Suppressor macrophage treated with lipopolysaccharide for 1 hour (primary cell): ENCODE measurements around the gene IFNW1.
"Not testable (repeated sequence)": the region's sequence is repeated elsewhere in the genome, so short reads cannot be mapped to it uniquely, and the experiment has no call there.

Source experiments
- DNase-seq, 3 donors: peaks; one replicate each; pipeline ENCODE4 v3.0.0-alpha.2; 2020 to 2022

The IFNW1 gene

GRCh38 chr9:21141427-21141882, at the start of gene IFNW1:
TSS of gene IFNW1 (minus strand) at chr9:21141832. CDS start at chr9:21141570, 262 bp downstream.
- DNase-seq, result no peak

DNA sequence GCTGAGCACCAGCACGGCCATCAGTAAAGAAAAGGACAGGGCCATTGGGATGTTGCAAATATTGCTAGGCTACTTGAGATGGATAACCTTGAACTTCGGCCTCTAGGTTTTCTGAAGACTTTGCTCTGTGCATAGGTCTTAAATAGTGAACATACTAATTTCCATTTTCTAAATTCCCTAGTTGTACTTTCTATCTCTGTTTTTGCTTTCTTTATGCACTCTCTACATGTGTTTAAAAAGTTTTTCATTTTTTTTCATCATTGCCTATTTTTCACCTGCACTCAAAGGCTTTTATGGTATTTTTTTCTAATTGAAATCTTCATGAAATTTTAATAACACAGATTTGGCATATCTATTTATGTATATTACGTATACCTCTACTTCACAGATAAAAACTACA, 45.9 kb upstream of the IFNW1 start, which contains the start of gene IFNA4:
Gene IFNA4, minus strand, starts transcription at position 101 of the 400 bp plus-strand sequence. Its CDS starts 56 bp downstream, at position 45.
- DNase-seq, result not testable (repeated sequence)

DNA sequence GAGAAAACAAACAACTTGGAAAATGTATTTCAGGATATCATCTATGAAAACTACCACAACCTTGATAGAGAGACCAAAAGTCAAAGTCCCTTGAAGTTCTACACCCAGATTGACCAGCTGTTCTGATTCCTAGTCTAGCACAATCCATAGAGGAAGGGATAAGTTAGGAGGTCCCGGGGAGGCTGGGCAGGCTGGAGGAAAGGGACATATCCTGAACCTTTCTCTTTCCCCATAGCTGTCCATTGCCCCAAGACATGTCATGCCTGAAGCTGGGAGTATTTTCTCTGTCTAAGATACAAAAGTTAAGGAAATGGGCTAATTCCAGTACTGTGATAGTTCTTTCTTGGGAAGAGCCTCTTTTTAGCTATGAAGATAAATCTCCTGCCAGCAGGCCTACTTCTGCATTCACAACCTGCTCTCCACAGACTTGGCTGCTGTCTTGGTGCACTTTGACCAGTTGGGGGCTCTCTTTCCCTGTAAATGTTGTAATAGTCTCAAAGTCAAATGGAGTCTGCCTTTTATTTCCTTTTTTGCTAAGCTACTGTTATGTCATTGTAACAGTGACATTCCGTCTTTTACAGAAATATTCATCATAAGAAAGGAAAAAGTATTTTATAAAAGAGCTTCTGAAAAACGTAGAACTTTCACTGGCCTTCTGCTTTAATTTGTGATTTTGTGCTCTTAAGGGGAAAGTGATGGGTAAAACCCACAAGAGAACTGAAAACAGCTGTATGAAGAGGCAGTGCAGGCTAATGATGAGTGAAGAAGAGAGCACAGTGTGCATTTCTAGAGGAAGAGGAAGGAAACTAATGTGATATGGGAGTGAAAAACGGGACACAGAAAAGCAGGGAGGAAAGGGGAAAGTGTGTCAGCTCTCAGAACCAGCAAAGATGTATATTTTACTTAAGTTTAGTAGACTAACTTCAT, 41.4 kb upstream of the IFNW1 start:
- peak; percentile 61 to 73 (median 68) for DNase-seq

- DNase-seq, result no peak
Observed at GRCh38 chr9:21174671-21175070, 33.0 kb upstream of the IFNW1 start.

DNA sequence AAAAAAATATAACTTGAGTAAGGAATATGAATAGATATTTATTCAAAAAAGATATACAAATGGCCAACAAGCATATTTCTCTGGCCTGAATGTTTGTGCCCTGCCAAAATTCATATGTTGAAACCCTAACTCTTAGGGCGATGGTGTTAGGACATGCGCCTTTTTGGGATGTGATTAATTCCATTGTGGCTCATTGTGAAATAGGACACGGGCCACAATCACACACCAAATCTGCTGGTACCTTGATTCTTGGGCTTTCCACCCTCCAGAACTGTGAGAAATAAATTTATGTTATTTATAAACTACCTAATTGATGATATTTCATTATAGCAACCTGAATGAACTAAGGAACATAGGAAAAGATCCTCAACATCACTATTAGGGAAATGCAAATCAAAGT, 30.5 kb upstream of the IFNW1 start:
- no peak for DNase-seq

DNA sequence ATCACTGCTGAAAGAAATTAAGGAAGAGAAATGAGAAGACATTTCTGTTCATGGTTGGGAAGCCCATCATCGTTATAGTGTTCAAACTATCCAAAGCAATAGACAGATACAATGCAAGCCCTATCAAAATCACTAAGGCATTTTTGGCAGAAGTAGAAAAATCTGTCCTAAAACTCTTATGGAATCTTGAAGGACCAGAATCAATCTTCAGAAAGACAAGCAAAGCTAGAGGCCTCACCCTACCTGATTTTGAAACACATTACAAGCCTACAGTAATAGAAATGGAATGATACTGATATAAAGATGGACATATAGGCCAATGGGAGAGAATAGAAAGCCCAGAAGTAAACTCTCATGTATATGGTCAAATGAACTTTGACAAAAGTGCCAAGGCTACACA, 29.7 kb upstream of the IFNW1 start:
- DNase-seq, result no peak

- not testable (repeated sequence) for DNase-seq
Observed at GRCh38 chr9:21166560-21166959, 24.9 kb upstream of the IFNW1 start, which contains the start of gene IFNA21. TSS of gene IFNA21 (minus strand) at chr9:21166660. CDS start at chr9:21166612, 48 bp downstream.

- DNase-seq, result no peak
Observed at GRCh38 chr9:21165516-21165915, 23.9 kb upstream of the IFNW1 start.

DNA sequence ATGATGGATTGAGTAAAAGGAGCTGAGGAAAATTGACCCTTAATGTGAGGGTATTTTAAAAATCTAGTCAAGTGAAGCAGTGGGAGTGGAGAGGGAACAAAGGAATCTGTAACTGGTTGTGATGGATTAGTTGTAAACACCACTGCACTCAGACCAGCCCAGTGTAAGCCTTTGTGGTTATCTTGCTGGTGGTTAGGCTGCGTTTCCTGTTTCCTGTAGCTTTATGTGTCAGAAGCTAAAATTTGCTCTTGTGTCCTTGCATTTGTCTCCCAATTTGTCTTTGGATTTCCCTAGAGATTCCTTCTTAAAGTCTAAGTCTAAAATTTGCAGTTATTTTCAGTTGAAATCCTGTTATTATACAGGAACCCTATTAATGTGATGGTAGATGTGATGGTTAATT, 18.5 kb upstream of the IFNW1 start:
- peak; percentile 22 to 64 (median 50) for DNase-seq

GRCh38 chr9:21155501-21155900, 13.9 kb upstream of the IFNW1 start:
- peak in 1 of 3 donors; percentile 16 for DNase-seq

GRCh38 chr9:21154018-21154608, 12.5 kb upstream of the IFNW1 start:
- peak; percentile 29 to 47 (median 37) for DNase-seq

DNA sequence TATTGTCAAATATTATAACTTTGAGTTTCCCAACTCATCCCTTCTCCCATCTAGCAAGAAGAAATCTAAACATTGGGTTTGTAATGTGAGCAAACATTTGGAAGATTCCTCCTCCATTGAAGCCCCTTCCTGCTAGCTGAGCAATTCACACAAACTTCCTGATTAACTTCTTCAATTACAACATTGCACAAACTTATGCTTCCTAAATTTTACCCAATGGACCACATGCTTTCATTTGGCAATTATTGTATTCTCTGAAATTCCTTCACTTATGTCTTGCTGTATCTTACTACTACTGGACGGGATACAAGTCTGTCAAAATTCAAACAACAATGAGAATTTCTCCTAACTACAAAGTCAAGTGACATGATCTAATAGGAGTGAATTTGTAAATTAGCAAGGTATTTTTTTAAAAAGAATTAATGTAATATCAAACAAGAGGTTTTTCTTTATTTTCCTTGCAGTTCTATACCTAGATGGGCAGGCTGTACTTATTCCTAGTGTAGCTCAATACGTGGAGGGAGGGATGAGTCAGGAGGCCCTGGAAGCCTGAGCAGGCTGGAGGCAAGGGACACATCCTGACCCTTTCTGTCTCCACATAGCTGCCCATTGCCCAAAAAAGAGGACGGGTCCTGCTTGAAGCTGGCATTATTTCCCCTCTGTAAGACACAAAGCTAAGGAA, 11.8 kb upstream of the IFNW1 start:
- peak; percentile 35 to 66 (median 58) for DNase-seq

- peak; percentile 12 to 36 (median 33) for DNase-seq
Observed at GRCh38 chr9:21144603-21145002, 3.0 kb upstream of the IFNW1 start.

- DNase-seq, result no peak
Observed at GRCh38 chr9:21137020-21137419, 4.6 kb downstream of the IFNW1 start.

DNA sequence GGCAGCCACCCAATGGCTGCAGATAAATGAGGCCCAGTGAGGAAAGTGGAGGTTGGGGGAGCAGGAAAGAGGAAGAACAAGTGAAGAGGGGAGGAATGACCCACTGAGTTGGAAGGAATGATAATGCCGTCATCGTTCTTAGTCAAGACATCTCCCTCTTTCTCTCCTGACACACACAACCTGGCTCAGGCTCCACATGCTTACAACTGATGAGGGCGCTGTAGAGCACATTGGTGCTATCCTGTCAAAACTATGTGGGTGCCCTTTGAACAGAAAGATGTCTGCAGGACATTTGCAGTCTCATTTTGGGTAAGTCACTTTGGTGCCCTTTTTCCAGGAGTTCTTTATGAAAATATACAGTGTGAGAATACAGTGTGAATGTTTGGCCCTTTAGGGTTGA, 5.9 kb downstream of the IFNW1 start:
- peak in 1 of 3 donors; percentile 15 for DNase-seq

DNA sequence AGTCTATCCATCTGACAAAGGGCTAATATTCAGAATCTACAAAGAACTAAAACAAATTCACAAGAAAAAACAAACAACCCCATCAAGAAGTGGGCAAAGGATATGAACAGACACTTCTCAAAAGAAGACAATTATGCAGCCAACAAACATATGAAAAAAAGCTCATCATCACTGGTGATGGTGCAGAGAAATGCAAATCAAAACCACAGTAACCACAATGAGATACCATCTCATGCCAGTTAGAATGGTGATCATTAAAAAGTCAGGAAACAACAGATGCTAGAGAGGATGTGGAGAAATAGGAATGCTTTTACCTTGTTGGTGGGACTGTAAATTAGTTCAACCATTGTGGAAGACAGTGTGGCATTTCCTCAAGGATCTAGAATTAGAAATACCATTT, 13.4 kb downstream of the IFNW1 start:
- DNase-seq, result not testable (repeated sequence)

DNA sequence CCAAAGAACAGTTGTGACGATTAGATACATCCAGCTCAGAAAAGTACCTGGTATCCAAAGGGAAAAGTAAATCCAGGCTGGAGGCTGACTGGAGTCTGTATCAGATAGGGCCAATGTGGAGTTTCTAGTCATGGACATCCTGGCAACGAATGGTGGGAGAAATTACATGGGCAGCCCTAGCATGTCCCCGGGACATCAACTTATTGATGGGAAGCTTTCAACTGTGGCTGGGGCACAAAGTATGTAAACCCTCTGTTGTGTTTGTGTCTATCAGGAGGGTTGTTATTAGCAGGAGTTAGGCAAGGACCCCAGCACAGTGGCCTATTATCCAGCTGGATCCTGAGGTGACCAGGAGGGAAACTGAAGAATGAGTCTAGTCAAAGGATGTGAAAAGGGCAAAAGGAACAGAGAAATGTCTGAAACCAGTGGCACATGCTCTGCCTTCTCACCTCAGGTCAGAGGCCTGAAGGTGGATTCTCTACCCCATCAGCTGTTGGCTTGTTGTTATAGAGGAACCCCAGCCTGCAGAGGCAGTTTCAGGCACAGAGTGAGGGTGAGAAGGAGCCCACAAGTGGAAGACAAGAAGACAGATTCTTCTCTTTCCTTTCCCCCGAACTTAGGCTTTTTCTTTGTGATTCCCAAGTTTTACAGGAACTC, 19.9 kb downstream of the IFNW1 start:
- DNase-seq, result no peak

- DNase-seq, result no peak
Observed at GRCh38 chr9:21121079-21121478, 20.6 kb downstream of the IFNW1 start.

GRCh38 chr9:21119093-21119770, 22.4 kb downstream of the IFNW1 start:
- peak; percentile 79 to 94 (median 92) for DNase-seq

DNA sequence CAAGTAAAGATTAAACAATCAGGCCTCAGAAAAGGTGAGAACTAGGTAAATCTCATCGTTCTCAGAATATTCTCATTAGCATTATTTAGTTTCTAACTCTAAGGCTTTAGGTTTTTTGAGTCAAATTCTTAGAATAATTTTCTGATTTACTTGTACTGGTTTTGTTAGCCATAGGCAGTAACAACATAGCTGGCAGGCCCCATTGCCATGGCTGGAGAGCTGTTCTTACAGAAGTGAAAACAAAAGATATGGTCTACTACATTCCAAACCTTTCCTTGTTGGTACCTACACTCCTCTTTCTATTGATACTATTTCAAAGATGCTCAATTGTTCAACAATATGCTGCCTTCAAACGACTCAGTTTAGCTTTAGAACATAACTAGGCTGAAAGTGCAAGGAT, 27.3 kb downstream of the IFNW1 start:
- no peak for DNase-seq

- DNase-seq, result peak; percentile 74 to 91 (median 84)
Observed at GRCh38 chr9:21110708-21111576, 30.7 kb downstream of the IFNW1 start.
